B cell (primary cell): Measurements from ENCODE around the gene LYPLAL1.

Experiments
- EZH2 ChIP-seq: IDR thresholded peaks from 2 replicates; pipeline ENCODE4 v1.6.1; 2012; ENCODE audit warnings: borderline replicate concordance, low read depth, mild to moderate bottlenecking, moderate library complexity, low read length; ENCODE audit not compliant: insufficient read depth, poor library complexity, severe bottlenecking
- TF ChIP-seq, protein P1 (sequence below): fragments of 200-600 bp; IDR thresholded peaks from one replicate; pipeline ENCODE4 v1.8.0; 2022; ENCODE audit warnings: antibody characterized with exemption, mild to moderate bottlenecking

DNA sequence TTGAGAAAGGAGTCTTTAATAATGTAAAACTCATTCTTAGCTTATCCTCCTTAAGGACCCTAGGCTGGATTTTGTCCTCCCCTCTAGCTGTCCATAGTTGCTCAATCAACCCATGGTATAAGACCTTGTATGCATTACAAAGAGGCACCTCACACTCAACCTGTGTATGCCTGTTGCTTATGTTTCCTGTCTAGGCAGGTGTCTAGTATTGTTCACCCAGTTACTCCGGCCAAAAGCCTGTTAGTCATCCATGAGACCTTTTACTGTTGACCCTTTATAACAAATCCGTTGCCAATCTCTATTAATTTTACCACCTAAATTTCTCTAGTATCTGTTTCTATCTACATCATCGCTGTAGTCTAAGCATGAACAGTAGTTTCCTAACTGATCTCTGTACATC lies 3.7 kb downstream of the LYPLAL1 start:
- TF ChIP-seq, protein P1, sequence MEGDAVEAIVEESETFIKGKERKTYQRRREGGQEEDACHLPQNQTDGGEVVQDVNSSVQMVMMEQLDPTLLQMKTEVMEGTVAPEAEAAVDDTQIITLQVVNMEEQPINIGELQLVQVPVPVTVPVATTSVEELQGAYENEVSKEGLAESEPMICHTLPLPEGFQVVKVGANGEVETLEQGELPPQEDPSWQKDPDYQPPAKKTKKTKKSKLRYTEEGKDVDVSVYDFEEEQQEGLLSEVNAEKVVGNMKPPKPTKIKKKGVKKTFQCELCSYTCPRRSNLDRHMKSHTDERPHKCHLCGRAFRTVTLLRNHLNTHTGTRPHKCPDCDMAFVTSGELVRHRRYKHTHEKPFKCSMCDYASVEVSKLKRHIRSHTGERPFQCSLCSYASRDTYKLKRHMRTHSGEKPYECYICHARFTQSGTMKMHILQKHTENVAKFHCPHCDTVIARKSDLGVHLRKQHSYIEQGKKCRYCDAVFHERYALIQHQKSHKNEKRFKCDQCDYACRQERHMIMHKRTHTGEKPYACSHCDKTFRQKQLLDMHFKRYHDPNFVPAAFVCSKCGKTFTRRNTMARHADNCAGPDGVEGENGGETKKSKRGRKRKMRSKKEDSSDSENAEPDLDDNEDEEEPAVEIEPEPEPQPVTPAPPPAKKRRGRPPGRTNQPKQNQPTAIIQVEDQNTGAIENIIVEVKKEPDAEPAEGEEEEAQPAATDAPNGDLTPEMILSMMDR, result no peak
- TF ChIP-seq EZH2, result no peak
